ENCODE measurements around the gene TEX2. TPM values are rescaled to one million over a fixed set of nuclear protein-coding genes. Genes with fewer than 3 reads are reported as not detected.

Gene TEX2
- polyA plus RNA-seq, 5 donors = 19.5 to 29.5 (median 23.3) TPM

DNA sequence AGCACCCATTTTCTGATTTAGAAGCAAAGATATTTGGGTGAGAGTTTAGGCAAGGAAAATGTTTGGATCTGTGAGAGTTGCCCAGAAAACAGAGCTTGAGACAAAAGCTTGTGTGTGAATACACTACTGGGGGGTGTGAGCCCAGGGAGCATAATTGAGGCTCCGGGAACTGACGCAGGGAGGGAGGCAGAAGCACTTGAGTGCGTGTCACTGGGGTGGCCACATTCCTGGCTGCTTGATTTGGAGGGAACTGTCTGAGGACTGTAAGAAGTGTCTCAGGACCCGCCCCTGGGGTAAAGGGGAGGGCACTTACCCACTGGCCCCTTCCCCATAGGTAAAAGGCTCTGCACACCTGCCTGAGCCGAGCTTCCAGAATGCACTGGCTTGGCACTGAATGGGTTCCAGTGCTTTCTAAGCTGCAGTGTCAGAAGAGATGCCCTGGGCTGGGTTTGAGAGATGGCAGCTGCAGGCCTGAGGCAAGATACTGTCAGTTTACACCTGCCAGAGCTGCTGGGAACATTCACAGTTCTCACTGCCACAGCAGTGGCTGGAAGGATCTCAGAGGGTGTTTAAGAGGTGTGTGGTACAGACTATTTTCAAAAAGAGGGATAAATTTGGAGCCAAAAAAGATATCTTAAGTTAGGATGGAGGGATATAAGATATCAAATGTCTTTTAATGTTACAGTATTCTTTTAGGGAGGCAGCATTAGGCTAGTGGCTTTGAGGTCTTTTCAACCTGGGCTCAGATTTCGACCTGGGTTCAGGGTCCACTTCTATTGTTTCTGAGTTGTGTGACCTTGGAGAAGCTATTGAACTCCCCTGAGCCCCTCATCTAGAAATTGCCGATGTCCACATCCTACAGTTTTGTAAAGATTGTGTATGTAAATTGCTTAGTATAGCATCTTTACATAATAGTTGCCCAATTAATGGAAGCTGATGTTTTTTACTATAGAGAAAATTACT, 6.9 kb upstream of the TEX2 start:
- DNase-seq = no peak

DNA sequence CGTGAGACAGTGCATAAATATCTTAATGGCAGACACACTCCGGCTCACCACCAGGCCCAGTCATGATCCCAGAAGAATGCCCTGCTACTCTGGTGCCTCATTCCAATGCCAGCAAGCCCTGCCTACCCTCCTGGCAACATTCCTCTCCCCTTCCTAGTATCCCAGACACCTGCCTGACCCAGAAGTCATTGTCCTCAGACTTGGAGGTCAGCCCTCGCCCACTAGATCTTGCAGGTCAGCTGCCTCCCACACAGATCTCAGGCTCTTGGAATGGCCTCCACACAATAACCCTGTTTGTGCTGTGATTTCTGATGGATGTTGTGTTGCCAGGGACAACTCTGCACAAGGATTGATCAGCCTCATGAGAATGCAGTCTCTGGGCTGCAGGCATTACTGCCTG, 1.8 kb upstream of the TEX2 start:
- DNase-seq = no peak

DNA sequence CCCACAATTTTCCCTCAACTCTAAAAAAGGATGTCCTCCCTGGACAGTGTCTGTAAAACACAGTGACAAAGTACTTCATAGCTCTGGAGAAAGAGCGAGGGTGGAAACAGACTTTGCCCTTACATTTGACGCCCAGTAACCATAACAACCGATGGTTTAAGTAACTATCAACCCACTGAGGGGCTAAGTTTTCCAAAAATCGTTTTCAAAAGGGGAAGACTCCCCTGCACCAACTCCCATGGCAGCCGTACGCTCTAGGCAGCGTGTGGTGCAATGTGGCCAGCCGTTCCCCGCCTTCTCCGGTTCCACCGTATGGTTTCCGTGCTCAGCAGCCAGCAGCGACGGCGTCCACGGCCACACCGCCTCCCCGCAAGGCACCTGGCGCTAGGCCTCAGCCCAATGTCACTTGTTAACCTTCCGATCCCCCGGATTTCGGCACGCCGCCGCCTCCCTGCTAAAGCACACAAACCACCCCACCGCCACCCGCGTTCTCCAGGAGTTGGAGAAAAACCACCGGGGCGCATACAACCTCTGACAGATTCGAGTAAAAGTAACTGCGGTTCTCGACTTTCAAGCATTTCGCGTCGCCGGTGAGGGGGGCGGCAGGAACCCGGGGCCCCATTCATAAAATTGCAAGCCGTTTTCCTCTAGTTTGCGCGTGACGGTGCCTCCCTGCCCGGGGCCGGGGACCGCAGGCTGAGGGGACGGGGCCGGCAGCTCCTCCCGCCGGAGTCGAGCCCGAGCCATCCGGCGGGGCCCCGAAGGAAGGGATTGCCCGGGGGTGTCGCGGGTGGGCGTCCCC, 661 bp downstream of the TEX2 start:
- no peak for DNase-seq

DNA sequence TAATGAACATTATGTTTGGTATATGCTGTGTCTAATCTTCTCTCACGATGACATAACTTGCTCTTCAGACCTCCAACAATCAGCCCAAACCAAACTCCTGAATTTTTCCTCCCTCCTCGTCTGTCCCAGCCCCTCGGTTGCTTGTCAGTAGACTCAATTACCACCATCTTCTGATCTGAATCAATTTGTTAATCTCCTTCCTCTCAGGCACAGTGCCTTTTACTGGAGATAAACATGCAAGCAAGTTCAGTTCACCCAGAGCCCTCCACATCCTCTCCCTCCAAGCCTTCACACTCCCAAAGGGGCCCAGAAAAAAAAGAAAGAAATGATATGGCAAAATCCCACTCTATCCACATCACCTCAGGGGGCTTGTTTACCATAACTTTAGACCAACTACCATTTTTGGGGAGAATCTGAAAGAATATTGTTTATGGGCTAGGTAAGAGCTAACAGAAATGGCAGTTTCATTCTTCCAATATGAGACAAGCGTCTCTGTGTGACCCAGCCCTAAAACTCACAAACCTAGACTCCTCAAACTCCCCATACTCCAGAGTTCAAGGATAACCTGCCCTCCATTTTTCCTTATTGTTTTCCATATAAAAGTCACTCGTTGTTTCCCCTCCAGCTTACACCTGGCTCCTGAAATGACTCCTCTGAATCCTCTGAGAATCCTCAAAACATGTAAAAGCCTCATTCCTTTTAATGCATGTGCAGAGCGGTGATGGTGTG, 1.5 kb downstream of the TEX2 start:
- DNase-seq = no peak

DNA sequence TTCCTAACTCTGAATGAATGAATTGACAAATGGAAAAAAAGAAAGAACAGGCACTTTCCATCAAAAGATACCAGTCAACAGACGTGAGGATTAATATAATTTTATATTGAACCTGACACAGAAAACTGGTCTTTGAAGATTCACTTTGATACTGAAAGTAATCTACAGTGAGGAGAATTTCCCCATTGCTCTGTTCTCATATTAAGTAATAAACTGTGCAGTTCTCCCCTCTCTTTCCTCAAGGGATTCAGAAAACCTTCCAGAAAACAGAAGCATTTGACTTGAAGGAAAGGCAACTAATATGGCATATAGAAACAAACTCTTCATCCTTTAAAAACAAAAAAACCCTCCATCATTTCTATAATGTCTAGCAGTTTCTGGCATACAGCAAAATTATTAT, 2.2 kb downstream of the TEX2 start:
- no peak for DNase-seq

DNA sequence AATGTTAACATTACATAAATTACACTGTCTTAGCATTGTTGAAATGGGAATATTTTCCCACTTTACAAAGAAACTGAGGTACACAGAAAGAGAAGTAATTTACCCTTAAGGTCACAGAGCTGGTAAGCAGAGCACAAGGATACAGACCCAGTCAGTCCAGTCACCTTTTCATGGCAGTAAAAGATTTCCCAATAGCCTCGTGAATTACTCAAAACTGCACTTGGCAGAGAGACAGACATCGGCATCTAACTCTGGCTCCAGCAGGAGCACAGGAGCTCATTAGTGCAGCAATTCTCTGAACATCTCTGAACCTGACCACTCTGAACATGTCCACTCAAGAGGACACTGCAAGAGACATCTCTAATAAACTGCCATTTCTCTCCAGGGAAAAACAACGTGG, 3.1 kb downstream of the TEX2 start:
- no peak for DNase-seq

DNA sequence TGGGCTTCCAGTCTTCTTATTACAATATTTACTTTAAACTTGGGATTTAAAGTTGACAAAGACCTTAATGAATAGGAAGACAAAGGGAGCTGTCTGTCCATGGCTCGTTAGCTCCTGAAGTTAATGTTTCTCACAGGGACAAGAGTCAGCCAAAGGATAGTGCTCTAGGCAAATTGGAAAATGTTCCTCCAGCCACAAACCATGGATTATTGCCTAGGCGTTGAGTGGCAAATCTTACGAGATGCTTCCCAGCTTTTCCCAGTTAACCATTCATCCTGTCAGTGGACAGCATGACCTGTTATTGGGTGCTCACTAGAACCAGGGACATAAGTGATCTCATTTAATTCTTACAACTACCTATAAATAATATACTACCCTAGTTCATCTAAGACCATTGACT, 3.6 kb downstream of the TEX2 start:
- no peak for DNase-seq

DNA sequence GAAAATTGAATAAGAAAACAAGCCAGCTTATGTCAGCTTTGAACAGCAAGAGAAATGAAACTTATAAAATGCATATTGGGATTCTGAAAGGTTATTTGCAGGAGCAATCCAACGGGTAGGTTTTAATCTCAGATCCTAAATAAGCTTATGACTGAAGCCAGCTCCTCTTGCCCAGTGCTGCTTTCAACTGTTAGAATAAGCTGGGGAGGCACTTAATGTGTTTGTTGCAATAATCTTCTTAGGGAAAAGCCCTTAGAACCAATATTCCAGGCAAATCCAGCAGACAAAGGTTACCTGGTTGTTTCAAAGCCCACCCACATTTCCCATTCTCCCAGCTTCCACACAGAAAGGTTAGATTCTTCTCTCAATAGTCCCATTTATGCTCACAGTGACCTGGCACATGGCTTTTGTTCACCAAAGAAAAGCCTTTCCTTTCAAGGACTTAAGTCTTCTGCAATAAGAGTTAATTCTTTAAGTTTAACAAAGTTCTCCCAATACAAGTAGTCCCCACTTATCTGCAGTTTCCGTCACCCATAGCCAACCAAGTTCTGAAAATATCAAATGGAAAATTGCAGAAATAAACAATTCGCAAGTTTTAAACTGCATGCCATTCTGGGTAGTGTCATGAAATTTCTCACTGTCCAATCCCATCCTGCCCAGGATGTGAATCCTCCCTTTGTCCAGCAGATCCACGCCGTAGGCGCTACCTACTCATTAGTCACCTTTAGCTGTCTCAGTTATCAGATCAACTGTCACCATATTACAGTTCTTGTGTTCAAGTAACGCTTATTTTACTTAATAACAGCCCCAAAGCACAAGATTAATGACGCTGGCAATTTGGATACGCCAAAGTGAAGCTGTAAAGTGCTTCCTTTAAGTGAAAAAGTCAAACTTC, 5.9 kb downstream of the TEX2 start:
- DNase-seq = no peak

DNA sequence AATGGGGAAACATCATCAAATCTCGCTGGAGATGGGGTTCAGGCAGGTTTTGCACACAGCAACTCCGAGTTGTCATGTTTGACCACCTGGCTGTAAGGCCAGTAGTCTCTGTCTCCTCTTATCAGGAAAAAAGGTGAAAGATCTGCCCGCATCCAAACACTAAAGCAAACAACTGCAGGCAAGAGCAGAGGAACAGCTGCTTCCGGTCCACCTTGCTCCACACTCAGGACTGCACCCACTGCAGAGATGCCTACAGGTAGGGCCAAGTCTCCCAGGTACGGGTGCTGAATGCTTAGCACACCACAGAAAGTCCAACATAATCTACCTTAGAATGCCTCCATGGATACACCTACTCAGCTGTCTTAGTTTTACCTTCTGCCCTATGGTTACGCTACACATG, 7.3 kb downstream of the TEX2 start:
- no peak for DNase-seq

DNA sequence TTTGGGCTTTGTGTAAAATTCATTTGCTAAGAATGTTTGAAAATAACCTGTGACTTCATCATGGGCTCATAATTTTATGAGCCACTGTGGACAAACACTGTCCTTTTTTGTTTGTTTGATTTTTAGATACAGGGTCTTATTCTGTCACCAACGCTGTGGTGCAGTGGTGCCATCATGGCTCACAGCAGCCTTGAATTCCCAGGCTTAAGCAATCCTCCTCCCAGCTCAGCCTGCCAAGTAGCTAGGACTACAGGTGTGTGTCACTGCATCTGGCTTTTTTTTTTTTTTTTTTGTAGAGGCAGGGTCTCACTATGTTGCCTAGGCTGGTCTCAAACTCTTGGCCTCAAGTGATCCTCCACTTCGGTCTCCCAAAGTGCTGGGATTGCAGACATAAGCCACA, 8.3 kb downstream of the TEX2 start:
- no peak for DNase-seq

DNA sequence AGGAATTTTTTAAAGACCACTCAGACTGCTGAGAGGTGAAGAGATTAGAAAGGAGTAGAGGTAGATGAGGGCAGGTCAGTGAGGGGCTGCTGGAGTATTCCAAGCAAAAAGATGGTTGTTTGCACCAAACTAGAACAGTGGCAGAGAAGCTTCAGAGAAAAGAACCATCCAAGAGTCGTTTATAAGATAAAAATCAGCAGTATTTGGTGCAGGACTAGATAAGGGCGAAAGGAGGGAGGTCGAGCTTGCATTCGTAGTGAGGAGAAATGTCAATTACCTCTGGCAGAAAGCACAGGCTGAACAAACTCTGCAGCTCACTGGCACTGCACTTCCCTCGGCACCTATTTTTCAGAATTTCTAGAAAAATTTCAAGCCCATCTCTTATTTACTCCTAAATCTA, 9.6 kb downstream of the TEX2 start:
- DNase-seq = no peak

DNA sequence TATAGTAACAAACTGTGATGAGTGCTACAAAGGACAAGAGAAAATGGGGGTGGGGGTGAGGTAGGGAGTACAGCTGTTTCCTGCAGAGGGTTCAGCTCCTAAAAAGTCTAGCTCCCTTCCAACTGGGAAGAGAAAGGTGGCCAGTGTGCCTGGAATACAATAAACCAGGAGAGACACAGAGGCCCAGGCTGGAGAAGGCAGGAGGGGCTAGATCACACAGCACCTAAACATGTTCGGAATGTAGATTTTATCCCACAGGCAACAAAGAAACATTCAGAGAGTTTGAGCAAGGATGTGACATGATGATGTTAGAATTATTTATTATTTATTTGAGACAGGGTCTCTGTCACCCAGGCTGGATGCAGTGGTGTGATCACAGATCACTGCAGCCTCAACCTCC, 10.2 kb downstream of the TEX2 start:
- no peak for DNase-seq

DNA sequence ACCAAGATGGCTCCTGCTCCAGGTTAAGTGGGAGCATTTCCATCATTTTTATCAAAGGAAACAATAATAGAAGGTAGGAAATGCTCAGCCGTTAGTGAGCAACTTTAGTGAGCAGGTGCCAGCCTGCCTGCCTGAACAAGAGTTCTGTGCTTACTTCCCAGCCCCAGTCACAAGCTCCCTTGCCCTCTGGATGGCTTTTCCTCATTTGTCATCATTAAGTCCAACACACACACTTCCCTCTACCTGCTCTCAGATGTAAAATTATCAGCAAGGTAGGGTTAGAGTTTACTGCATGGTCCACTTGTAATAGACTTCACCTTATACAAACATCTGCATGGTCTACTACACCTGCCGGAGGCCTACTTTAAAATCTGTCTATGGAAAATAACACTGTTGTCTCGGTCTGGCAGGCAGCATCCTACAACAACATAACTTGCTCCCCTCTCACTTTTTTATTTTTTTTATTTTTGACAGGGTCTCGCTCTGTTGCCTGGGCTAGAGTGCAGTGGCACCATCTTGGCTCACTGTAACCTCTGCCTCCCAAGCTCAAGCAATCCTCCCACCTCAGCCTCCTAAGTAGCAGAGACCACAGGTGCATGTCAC, 12.7 kb downstream of the TEX2 start:
- DNase-seq = no peak

DNA sequence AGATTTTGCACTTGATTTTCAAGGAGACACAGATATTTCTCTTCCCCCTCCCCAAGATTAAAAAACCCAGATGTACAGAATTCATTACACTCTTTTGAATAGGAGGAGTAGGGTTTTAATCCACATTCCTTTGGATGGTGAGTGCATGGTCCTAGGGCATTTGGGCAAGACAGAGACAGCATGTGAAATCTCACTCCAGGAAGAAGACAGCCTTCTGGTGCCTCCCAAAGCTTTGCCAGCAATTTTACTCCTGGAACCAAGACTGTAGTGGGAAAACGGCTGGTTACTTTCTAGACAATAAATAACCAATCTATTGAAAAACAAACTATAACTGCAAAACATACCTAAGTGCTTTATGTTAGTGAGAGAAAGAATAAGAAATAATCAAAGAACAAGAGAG, 15.2 kb downstream of the TEX2 start:
- DNase-seq = no peak

DNA sequence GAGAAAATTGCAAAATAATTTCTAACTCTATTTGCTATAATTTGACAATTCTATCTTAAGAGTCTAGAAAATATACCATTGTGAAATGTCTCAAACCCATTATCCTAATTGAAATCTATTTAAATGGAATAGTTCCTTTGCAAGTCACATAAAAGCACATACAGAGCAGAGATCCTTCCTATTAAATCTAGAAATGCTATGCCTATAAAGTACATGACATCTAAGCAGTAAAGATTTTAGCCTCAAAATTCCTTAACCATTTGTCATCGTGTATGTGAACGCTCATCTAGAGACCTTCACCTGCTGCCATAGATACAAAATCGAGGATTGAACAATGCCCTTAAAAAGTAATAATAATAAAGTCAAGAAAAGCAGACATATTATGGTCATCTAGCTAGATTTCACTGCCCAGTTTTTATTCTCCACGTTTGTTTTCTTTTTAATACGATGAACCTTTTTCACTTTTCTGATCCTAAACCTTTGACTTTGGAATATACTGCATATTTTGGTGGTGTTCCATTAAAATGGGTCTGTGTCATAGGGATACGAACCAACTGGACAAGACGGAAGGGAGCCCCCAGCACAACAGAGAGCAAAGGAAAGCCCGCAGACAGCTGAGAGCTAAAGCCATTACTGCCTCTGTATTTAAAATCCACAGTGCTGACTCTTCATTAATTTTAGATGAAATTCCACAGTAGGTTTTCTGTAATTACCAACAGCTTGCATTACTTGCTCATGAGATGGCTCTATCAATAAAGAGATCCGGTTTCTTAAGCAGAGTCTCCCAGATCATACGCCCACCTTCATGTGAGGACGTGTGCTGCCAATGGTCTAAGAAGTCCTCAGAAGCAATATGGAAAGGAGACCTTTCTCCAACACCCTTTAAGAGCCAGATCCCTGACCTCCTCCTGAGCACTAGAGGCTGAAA, 17.6 kb downstream of the TEX2 start:
- no peak for DNase-seq

DNA sequence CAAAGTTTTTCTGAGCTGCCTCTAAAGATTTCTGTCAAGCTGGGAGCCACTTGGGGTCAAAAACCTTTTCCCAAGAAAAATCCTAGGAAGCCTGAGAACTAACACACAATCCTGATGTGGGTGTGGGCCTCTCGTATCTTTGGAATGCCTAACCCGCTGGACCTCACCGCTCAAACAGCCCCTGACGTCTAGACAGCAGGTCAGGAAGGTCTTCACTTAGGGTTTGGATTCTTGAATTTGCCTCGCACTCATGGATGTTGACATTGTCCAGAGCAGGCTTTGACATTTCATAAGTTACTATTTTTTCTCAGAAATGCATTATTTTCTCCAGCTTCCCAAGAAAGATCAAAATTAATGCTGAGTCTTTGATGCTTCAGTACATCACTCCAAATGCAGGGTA, 18.9 kb downstream of the TEX2 start:
- DNase-seq = no peak

DNA sequence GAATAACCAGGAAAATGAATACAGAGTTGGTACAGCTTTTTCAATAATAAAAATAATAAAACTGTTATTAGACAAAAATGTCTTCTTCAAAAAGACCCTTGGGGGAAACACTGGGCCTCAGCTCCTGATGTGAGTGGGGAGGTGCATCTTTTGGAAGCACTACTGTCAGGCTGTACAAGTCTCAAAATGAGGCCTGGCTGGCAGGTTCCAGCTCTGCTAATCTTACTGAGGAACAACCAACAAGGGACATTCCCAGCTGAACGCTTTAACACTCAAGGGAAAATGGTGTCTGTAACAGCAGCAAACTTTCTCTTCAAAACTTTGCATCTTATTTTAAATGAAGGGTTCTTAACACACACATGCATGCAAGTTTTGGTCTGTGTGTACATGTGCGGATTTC, 19.7 kb downstream of the TEX2 start:
- no peak for DNase-seq

DNA sequence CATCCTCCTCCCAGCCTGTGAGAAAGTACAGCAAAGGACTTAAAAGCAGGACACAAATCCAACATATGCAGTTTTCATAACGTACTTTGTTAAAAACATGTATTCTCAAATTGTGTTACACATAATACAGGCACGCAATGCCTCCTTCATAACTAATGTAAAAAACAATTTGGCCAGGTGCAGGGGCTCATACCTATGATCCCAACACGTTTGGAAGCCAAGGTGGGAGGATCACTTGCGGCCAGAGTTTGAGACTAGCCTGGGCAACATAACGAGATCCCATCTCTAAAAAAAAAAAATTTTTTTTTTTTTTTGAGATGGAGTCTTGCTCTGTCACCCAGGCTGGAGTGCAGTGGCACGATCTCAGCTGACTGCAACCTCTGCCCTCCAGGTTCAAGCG, 20.4 kb downstream of the TEX2 start:
- DNase-seq = no peak

DNA sequence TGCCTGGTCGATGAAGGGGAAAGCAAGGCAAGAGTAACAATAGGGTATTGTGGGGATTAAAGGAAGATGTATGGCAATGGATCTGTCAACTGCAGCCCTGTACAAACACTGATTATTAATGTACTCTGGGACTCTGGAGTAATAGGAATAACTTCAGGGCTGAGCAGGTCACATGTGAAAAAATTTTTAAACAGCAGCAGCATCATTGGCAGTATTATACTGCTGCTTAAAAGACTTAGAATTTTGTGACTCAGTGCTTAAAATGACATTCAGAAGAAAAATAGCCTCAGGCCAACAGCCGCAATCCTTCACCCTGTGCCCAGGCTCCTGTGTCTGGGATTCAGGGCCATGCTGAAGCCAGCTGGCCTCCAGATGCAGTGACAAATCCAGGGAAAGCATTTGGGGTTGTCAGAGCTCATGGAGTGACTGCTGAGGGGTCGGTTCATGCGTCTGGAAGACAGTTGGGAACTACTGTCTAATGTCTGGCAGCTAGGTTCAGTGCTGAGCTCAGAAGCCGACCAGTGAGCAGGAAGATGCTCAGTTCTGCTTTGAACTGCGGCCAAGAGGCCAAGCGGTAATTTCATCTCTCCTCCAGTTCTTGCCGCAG, 22.2 kb downstream of the TEX2 start:
- peak in 1 of 2 donors; percentile 38 for DNase-seq
